Measurements from ENCODE around the gene OR10G8.
"Not testable (repeated sequence)": the region's sequence is repeated elsewhere in the genome, so short reads cannot be mapped to it uniquely, and the experiment has no call there.

OR10G8 gene, protein sequence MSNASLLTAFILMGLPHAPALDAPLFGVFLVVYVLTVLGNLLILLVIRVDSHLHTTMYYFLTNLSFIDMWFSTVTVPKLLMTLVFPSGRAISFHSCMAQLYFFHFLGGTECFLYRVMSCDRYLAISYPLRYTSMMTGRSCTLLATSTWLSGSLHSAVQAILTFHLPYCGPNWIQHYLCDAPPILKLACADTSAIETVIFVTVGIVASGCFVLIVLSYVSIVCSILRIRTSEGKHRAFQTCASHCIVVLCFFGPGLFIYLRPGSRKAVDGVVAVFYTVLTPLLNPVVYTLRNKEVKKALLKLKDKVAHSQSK

GRCh38 chr11:124026498-124026897 is at the start of gene OR10G8:
Gene OR10G8 (plus strand): TSS chr11:124026798. CDS start chr11:124029623, 2,825 bp downstream.
- DNase-seq = no peak

DNA sequence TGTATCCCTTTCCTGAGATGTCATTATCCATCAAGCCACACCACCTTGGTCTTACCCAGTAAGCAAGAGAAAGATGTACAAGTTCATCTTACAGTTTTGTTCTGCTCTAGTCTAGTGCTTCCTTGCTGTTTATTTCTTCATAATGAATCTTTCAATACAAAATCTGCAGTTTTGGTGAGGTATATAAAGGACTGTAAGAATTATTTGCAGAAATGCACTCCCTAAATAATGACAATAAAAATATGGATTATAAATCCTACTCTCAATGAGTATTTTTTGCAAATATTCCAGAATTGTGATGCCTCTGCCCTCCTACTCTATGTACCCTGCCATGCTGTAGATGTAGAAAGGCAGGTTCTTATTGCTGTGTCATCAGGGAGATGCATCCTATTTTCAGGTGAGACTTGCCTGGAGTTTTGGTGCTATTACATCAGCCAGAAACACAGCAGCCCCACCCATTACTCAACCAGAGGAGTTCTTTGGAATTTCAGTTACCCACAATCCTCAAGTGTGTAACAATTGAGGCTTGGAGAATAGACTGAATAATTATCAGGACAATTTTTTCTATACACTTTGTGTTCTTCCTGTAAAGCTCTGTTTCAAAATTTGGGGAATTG is 48.8 kb upstream of the OR10G8 start, which contains the start of gene OR10S1:
TSS of gene OR10S1 (minus strand) at position 51 of the 617 bp plus-strand sequence. CDS start 117 bp downstream, outside the sequence.
- no peak for DNase-seq

GRCh38 chr11:123979311-123979710 is 47.3 kb upstream of the OR10G8 start:
- DNase-seq = no peak

- no peak for DNase-seq
Observed at GRCh38 chr11:123995119-123995518, 31.5 kb upstream of the OR10G8 start, which contains the start of gene OR10G6. Gene OR10G6 (minus strand): TSS chr11:123995161. CDS start chr11:123995161, 0 bp downstream.

- DNase-seq = no peak
Observed at GRCh38 chr11:124012697-124013096, 13.9 kb upstream of the OR10G8 start, which contains the start of gene OR10G4. Gene OR10G4 (plus strand): TSS chr11:124012997. CDS start chr11:124015575, 2,578 bp downstream.

DNA sequence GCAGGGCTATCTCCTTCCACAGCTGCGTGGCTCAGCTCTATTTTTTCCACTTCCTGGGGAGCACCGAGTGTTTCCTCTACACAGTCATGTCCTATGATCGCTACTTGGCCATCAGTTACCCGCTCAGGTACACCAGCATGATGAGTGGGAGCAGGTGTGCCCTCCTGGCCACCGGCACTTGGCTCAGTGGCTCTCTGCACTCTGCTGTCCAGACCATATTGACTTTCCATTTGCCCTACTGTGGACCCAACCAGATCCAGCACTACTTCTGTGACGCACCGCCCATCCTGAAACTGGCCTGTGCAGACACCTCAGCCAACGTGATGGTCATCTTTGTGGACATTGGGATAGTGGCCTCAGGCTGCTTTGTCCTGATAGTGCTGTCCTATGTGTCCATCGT is 10.8 kb upstream of the OR10G8 start:
- DNase-seq = not testable (repeated sequence)

DNA sequence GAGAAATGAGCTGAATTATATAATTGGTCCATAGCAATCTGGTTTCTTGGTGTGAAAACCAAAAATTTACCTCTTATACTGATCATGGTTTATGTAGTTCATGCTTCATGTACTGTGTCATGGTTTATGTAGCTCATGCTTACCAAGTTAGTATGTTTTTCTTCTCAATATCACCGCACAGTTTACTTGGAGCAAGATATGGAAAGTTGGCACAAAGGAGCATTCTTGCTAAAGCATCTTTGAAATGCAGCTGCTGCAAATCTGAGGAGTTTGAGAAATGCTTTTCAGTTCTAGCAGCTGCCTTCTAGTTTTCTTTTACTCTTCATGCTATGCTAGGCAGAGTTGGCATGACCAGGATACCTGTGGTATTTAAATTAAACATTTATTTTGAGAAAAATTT is 10.1 kb downstream of the OR10G8 start:
- DNase-seq = no peak

DNA sequence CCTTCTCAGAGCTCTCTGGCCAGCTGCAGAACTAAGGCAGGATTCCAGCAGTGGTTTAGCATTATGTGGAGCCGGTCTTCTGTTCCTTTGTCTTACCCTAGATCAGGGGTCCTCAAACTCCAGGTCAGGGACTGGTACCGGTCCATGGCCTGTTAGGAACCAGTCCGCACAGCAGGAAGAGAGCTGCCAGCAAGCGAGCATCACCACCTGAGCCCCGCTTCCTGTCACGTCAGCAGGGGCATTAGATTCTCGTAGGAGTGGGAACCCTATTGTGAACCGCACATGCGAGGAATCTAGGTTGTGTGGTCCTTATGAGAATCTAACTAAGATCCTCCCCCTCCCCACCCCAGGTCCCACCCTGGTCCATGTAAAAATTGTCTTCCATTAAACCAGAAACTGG is 13.0 kb downstream of the OR10G8 start:
- DNase-seq = no peak

DNA sequence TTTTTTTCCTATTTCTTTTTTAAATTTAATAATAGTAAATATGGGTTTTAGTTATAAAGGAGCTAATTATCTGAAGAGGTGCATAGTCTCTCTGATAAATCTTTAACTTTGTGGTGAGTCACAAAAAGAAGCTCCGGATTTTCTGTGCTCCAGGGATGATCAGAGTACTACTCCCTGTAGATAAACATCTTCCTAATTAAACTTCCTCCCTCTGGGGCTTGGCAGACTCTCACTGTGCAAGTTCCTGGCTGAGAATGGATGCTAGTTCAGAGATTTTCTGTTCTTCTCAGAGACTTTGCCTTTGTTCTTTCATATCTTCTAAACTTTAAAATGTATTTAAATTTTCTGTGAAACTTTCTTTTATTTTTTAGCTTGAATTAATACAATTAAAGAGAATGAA is 14.7 kb downstream of the OR10G8 start, which contains the start of gene OR10G7:
TSS of gene OR10G7 (minus strand) at position 72 of the 400 bp plus-strand sequence. CDS start 2,324 bp downstream, outside the sequence.
- DNase-seq = no peak

DNA sequence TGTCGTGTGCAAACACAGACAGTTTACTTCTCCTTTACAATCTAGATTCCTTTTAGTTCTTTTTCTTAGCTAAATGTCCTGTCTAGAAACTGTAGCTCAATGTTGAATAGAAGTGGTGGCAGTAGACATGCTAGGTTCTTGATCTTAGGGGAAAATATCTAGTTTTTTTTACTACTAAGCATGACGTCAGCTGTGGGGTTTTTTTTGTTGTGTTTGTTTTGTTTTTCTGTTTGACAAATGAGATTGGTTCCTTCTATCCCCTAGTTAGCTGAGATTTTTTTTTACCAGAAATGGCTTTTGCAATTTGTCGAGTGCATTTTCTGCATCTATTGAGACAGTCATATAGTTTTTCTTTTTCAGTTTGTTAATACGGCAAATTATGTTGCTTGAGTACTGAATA is 16.8 kb downstream of the OR10G8 start:
- DNase-seq = no peak

GRCh38 chr11:124050748-124051147 is 24.1 kb downstream of the OR10G8 start:
- DNase-seq = no peak

DNA sequence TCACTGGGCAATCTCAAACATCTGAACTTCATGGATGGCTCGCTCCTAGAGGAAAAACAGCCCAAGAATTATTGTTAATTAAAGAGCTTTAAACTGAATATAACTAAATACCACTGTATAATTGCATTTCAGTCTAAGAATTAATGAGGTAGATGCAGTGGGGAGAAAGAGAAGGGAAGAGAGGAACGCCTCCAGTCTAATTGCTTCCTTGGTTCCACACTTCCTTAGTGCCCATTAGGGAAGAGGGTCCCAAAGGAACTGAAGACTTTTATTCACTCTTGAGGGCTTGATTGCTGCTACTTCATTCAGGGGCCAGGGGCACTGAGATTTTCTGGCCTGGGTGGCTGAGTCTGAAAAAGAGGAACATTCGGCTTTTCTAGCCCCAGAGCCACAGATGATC is 26.4 kb downstream of the OR10G8 start:
- no peak for DNase-seq

DNA sequence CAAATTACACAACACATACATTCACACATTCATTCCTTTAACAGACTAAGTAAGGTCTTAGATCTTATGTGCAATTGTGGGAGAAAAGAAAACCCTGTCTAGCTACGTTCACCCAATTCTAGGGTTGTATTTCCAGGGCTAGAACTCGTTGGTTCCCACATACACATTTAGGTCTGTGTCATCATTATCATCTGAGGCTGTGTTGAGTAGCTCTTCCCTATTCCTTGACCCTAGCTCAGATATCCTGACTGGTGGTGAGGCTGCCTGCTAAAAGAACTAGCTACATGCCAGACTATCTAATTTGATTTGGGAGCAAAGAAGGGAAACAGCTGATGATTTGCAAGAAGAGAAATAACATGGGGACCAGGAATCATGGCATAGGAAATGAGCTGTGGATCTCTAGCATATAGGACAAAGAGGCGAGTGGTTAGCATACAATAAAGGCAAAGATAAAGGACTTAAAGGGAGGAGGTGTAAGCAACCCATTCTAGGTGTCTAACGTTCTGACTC is 42.1 kb downstream of the OR10G8 start:
- no peak for DNase-seq

GRCh38 chr11:124069429-124070401 is 43.1 kb downstream of the OR10G8 start:
- peak; percentile 59 for DNase-seq

- DNase-seq = peak; percentile 57
Observed at GRCh38 chr11:124070915-124071622, 44.5 kb downstream of the OR10G8 start.

DNA sequence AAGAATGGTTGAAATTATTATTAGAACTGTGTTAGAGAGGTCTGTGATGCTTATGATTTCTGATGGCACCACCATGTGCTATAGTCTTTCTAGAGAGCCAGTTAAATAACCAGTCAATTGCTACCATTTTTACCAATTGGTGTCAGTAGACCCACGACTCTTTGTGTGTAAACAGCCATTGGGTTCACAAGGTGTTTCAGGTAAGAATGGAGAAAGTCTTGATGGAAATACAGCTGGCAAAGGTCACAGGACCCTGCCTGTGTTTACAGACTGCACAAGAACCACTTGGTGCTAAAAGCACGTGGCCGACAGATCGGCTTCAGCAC is 45.0 kb downstream of the OR10G8 start:
- DNase-seq = no peak

DNA sequence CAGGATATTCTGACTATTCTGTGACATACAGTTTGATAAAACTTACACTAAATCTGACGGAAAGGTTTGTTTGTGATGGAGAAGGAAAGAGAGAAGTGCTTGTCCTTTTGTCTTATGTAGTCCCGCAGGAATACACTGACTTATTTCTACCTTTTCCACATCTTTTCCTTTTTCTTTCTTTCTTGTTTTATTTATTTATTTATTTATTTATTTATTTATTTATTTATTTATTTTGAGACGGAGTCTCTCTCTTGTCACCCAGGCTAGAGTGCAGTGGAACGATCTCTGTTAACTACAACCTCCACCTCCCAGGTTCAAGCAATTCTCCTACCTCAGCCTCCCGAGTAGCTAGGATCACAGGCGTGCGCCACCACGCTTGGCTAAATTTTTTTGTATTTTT is 45.5 kb downstream of the OR10G8 start:
- no peak for DNase-seq

- no peak for DNase-seq
Observed at GRCh38 chr11:124074554-124074953, 48.0 kb downstream of the OR10G8 start.

DNA sequence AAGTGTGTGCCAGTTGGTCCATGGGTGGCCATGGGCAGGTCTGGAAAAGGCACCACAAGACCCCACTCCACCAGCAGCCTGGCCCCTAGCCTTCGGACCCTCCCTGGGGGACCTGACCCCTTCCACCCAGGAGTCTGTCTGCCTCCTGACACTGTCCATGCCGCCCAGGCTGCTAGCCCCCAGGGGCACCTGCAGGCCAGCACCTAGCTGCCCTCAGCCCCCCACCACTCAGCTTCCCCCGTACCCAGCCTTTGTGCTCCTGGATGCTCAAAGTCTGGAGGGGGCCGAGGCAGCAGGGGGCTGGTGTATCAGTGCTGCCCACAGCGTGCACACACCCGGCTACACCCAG is 48.9 kb downstream of the OR10G8 start:
- DNase-seq = no peak

GRCh38 chr11:124075841-124076651 is 49.4 kb downstream of the OR10G8 start:
- no peak for DNase-seq

DNA sequence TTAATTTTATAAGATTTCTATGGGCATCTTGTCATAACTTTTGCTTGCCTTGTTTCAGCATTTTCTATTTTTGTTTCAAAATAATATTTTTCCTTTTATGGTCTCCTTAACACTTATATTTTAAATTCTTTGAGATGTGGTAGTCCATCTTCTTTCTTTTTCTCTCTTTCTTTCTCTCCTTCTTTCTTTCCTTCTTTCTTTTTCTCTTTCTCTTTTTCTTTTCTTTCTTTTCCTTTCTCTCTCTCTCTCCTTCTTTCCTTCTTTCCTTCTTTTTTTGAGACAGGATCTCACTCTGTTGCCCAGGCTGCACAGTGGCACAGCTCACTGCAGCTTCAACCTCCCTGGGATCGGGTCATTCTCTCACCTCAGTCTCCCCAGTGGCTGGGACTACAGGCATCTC is 50.7 kb downstream of the OR10G8 start:
- no peak for DNase-seq

All from CD4-positive, alpha-beta T cell treated with Interferon gamma for 1 hour (primary cell).